ENCODE measurements around the gene TXNIP.

TXNIP gene

GRCh38 chr1:145959333-145959732 is 37.0 kb downstream of the TXNIP start:
- no peak for TF ChIP-seq ZFX (IDR thresholded peaks at IDR 0.05; ENCODE audit: borderline replicate concordance)
- TF ChIP-seq CTCF (IDR thresholded peaks at IDR 0.05), result no peak
- H3K27ac ChIP-seq, result no peak overlapping the region

- TF ChIP-seq ZFX (IDR thresholded peaks at IDR 0.05; ENCODE audit: borderline replicate concordance) (no peak), CTCF (IDR thresholded peaks at IDR 0.05) (no peak)
- H3K27ac ChIP-seq, result 0 out of 2 replicates have a peak overlapping the region, but pooled peaks have one; percentile 1
These were observed 37.6 kb downstream of the TXNIP start for GRCh38 chr1:145958734-145959133.

GRCh38 chr1:145957443-145958319 is 38.7 kb downstream of the TXNIP start, which contains the start of gene LIX1L:
LIX1L (minus strand) TSS chr1:145958017; CDS start chr1:145957927, 90 bp downstream.
- TF ChIP-seq ZFX (IDR thresholded peaks at IDR 0.05; ENCODE audit: borderline replicate concordance) (no peak), CTCF (IDR thresholded peaks at IDR 0.05) (no peak)
- H3K27ac ChIP-seq, result 0 out of 2 replicates have a peak within 1 kb of the TSS, but pooled peaks have one; percentile 1

GRCh38 chr1:145956781-145957442 is 39.5 kb downstream of the TXNIP start:
- no peak overlapping the region for H3K27ac ChIP-seq
- TF ChIP-seq CTCF (IDR thresholded peaks at IDR 0.05) (no peak), ZFX (IDR thresholded peaks at IDR 0.05; ENCODE audit: borderline replicate concordance) (no peak)

GRCh38 chr1:145956361-145956760 is 40.0 kb downstream of the TXNIP start:
- H3K27ac ChIP-seq, result no peak overlapping the region
- no peak for TF ChIP-seq ZFX (IDR thresholded peaks at IDR 0.05; ENCODE audit: borderline replicate concordance)

- no peak overlapping the region for H3K27ac ChIP-seq
- TF ChIP-seq CTCF (IDR thresholded peaks at IDR 0.05) (no peak), ZFX (IDR thresholded peaks at IDR 0.05; ENCODE audit: borderline replicate concordance) (no peak)
These were observed 40.9 kb downstream of the TXNIP start for GRCh38 chr1:145955436-145955835.

- TF ChIP-seq ZFX (IDR thresholded peaks at IDR 0.05; ENCODE audit: borderline replicate concordance), result no peak
- TF ChIP-seq CTCF (IDR thresholded peaks at IDR 0.05), result no peak
- no peak overlapping the region for H3K27ac ChIP-seq
These were observed 42.5 kb downstream of the TXNIP start for GRCh38 chr1:145953861-145954260.

Data from 22Rv1 (cell line).